ENCODE measurements around the gene LPIN2.

DNA sequence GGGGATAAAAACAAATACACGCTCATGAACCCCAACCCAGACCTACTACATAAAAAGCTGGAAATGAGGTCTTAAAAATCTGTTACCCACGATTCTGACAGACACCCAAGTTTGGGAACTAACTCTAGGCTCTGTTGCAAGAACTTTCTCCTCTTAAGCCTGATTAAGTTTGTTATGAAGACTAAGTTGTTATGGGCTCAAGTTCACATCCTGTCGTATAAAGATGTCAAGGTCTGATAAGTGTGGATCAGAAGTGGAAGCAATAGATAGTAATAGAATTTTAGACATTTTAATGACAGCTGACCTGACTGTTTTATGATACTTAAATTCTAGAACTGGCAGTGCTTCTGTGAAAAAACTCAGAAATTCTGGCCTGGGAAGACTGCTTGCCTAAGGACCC is 43.2 kb downstream of the LPIN2 start:
- no peak for TF ChIP-seq CTCF (IDR thresholded peaks at IDR 0.05; ENCODE audit: insufficient read depth, low read length, poor library complexity, severe bottlenecking)
- TF ChIP-seq EZH2phosphoT487 (conservative IDR thresholded peaks at IDR 0.05; ENCODE audit: low read length) = no peak

Data from SU-DHL-6 (cell line).